HepG2 (cell line): ENCODE results near the gene ACADVL. TPM values are rescaled to one million over a fixed set of nuclear protein-coding genes. Genes with fewer than 3 reads are reported as not detected.

Experiments used
- ASH2L ChIP-seq: fragments of 300-600, 200-600 bp; sonication (generic); IDR thresholded peaks from 2 replicates; pipeline ENCODE4 v1.7.0; 2017; ENCODE audit warnings: low read depth, mild to moderate bottlenecking, moderate library complexity, mixed read lengths, low read length; ENCODE audit not compliant: insufficient read length
- ATF2 ChIP-seq: sonication (generic); formaldehyde crosslinking; IDR thresholded peaks from 2 replicates; pipeline ENCODE4 v1.4.0; 2020; ENCODE audit warnings: missing genetic modification reagents
- GPN1 ChIP-seq: sonication (generic); formaldehyde crosslinking; IDR thresholded peaks from 2 replicates; pipeline ENCODE4 v1.5.1; 2020; ENCODE audit warnings: missing genetic modification reagents, borderline replicate concordance
- HNF4A ChIP-seq: sonication (generic); formaldehyde crosslinking; IDR thresholded peaks from 2 replicates; pipeline ENCODE4 v1.4.0; 2020; ENCODE audit warnings: missing genetic modification reagents
- HNRNPL ChIP-seq: fragments of 200-400 bp; formaldehyde crosslinking; IDR thresholded peaks from 2 replicates; pipeline ENCODE4 v1.6.1; 2017; ENCODE audit warnings: mild to moderate bottlenecking, low read depth, low read length
- KDM4B ChIP-seq: sonication (generic); formaldehyde crosslinking; IDR thresholded peaks from 2 replicates; pipeline ENCODE4 v1.4.0; 2020; ENCODE audit warnings: missing genetic modification reagents
- MYNN ChIP-seq: sonication (generic); formaldehyde crosslinking; IDR thresholded peaks from 2 replicates; pipeline ENCODE4 v1.4.0; 2020; ENCODE audit warnings: mild to moderate bottlenecking, low read depth, missing genetic modification reagents
- NAIF1 ChIP-seq: sonication (generic); formaldehyde crosslinking; IDR thresholded peaks from 2 replicates; pipeline ENCODE4 v1.5.0; 2020; ENCODE audit warnings: mild to moderate bottlenecking, missing genetic modification reagents, borderline replicate concordance
- NCOA2 ChIP-seq: sonication (generic); formaldehyde crosslinking; IDR thresholded peaks from 2 replicates; pipeline ENCODE4 v1.8.0; 2022; ENCODE audit warnings: inconsistent platforms
- SALL1 ChIP-seq: sonication (generic); formaldehyde crosslinking; IDR thresholded peaks from 2 replicates; pipeline ENCODE4 v1.8.0; 2022; ENCODE audit warnings: mild to moderate bottlenecking, missing genetic modification reagents
- TAF1 ChIP-seq: sonication (generic); formaldehyde crosslinking; IDR thresholded peaks from 2 replicates; pipeline ENCODE4 v1.4.0; 2020; ENCODE audit warnings: missing genetic modification reagents
- ZFP91 ChIP-seq: sonication (generic); formaldehyde crosslinking; IDR thresholded peaks from 2 replicates; pipeline ENCODE4 v1.9.0; 2022; ENCODE audit warnings: missing genetic modification reagents, mild to moderate bottlenecking, borderline replicate concordance
- ZHX2 ChIP-seq, 2 experiments: sonication (generic) in 1 of 2; formaldehyde crosslinking in 1 of 2; IDR thresholded peaks; 2 replicates each; pipeline versions ENCODE4 v1.6.1 to v1.9.0; 2014 to 2022; ENCODE audit warnings: antibody characterized with exemption in 1 of 2, borderline replicate concordance in 1 of 2, inconsistent platforms in 1 of 2, low read depth in 1 of 2, missing genetic modification reagents in 1 of 2
- ZNF138 ChIP-seq: sonication (generic); formaldehyde crosslinking; IDR thresholded peaks from 2 replicates; pipeline ENCODE4 v1.5.0; 2020; ENCODE audit warnings: mild to moderate bottlenecking, low read depth, missing genetic modification reagents
- ZNF232 ChIP-seq: sonication (generic); formaldehyde crosslinking; IDR thresholded peaks from 2 replicates; pipeline ENCODE4 v1.4.0; 2020; ENCODE audit warnings: missing genetic modification reagents, borderline replicate concordance
- ZNF235 ChIP-seq: sonication (generic); formaldehyde crosslinking; IDR thresholded peaks from 2 replicates; pipeline ENCODE4 v1.8.1; 2023; ENCODE audit warnings: mild to moderate bottlenecking, missing genetic modification reagents, borderline replicate concordance
- ZNF337 ChIP-seq: sonication (generic); formaldehyde crosslinking; IDR thresholded peaks from 2 replicates; pipeline ENCODE4 v1.5.1; 2020; ENCODE audit warnings: missing genetic modification reagents, low read depth, mild to moderate bottlenecking, borderline replicate concordance
- ZNF446 ChIP-seq: sonication (generic); formaldehyde crosslinking; IDR thresholded peaks from 2 replicates; pipeline ENCODE4 v1.5.0; 2020; ENCODE audit warnings: mild to moderate bottlenecking, missing genetic modification reagents
- ZNF546 ChIP-seq: sonication (generic); formaldehyde crosslinking; conservative IDR thresholded peaks from 2 replicates; pipeline ENCODE4 v1.8.1; 2023; ENCODE audit warnings: mild to moderate bottlenecking, missing genetic modification reagents
- ZNF652 ChIP-seq: IDR thresholded peaks from 2 replicates; pipeline ENCODE4 v1.6.1; 2016; ENCODE audit warnings: low read depth, borderline replicate concordance
- ZNF768 ChIP-seq: sonication (generic); formaldehyde crosslinking; IDR thresholded peaks from 2 replicates; pipeline ENCODE4 v1.4.0; 2020; ENCODE audit warnings: missing genetic modification reagents
- ZNF839 ChIP-seq: sonication (generic); formaldehyde crosslinking; IDR thresholded peaks from 2 replicates; pipeline ENCODE4 v1.4.0; 2020; ENCODE audit warnings: missing genetic modification reagents, mild to moderate bottlenecking, borderline replicate concordance
- polyA plus RNA-seq, 8 experiments: library from polyadenylated mRNA; depleted of rRNA in 3 of 8; stranded (reverse) in 7 of 8; unstranded in 1 of 8; fragments of >200 nt; fragmentation: Illumina TruSeq in 4 of 8; extraction: Trizol in 4 of 8; gene quantifications; 2 replicates each; pipeline versions ENCODE4 v1.2.1 to v1.2.3, GENCODE V29; 2011 to 2016; ENCODE audit warnings: low read depth in 4 of 8, missing spikeins in 1 of 8, mixed read lengths in 1 of 8; ENCODE audit not compliant: insufficient read depth in 1 of 8
- total RNA-seq, 5 experiments: library from RNA; depleted of rRNA; stranded (reverse); fragments of >200 nt; fragmentation: Illumina TruSeq; extraction: Trizol; gene quantifications; 2 replicates each; pipeline ENCODE4 v1.2.3, GENCODE V29; 2016; ENCODE audit warnings: low read depth in 1 of 5

Gene ACADVL
- total and polyA plus RNA-seq, 2 of the 13 experiments (the other 11 are each of a cell fraction or from before 2014, with no cell fraction given), result 219 to 412 TPM

GRCh38 chr17:7177954-7178477, 41.7 kb upstream of the ACADVL start (continued):
- no peak for TF ChIP-seq ZNF138
- no peak for TF ChIP-seq ZNF652 (CRISPR knock-in tag)
- TF ChIP-seq ATF2 (CRISPR knock-in tag), result peak; percentile 45; the same call in 1 of the 2 replicates
- no peak for TF ChIP-seq SALL1 (CRISPR knock-in tag)
- TF ChIP-seq ZNF337 (CRISPR knock-in tag), result no peak
- TF ChIP-seq GPN1 (CRISPR knock-in tag), result no peak
- TF ChIP-seq MYNN (CRISPR knock-in tag), result no peak
- no peak for TF ChIP-seq HNRNPL
- no peak for TF ChIP-seq ASH2L
- TF ChIP-seq ZFP91 (CRISPR knock-in tag), result peak; percentile 1; the same call in 1 of the 2 replicates
- no peak for TF ChIP-seq ZNF446 (CRISPR knock-in tag)
- no peak; the same call in 1 of the 2 replicates for TF ChIP-seq ZNF546 (CRISPR knock-in tag)
- TF ChIP-seq NAIF1 (CRISPR knock-in tag), result no peak
- TF ChIP-seq HNF4A, result no peak
- TF ChIP-seq ZHX2 (IDR thresholded peaks at IDR 0.05; ENCODE audit: low read depth), result peak; percentile 83
- TF ChIP-seq ZHX2 (CRISPR knock-in tag; IDR thresholded peaks at IDR 0.05; ENCODE audit: borderline replicate concordance), result no peak
- no peak for TF ChIP-seq ZNF235
- no peak for TF ChIP-seq ZNF768
- TF ChIP-seq NCOA2 (CRISPR knock-in tag), result peak; percentile 43; the same call in 1 of the 2 replicates
- no peak for TF ChIP-seq ZNF839 (CRISPR knock-in tag)
- no peak for TF ChIP-seq ZNF232 (CRISPR knock-in tag)
- no peak for TF ChIP-seq KDM4B (CRISPR knock-in tag)
- TF ChIP-seq TAF1 (CRISPR knock-in tag), result peak; percentile 79
